Right cardiac atrium (tissue), 5 donors: Measurements from ENCODE around the gene DPEP1. TPM values are rescaled to one million over a fixed set of nuclear protein-coding genes. Genes with fewer than 3 reads are reported as not detected.

Experiments used
- ATAC-seq, 2 donors: fragments of 200-7000 bp; cut with Tn5 transposase; one replicate each; pipeline versions ENCODE4 v1.8.0 to v1.9.1; 2020; ENCODE audit warnings: moderate library complexity in 2 of 2, mild to moderate bottlenecking in 1 of 2
- DNase-seq, 3 donors: peaks; one replicate each; pipeline ENCODE4 v3.0.0-alpha.2; 2020
- H3K27ac ChIP-seq: one replicate; pipeline ENCODE4 v1.5.1; 2013; ENCODE audit warnings: mild to moderate bottlenecking, low read length, control low read depth, moderate library complexity
- H3K27me3 ChIP-seq: one replicate; pipeline ENCODE4 v1.6.1; 2013; ENCODE audit not compliant: control insufficient read depth, insufficient read depth
- H3K4me1 ChIP-seq: one replicate; pipeline ENCODE4 v1.6.1; 2013; ENCODE audit warnings: low read length; ENCODE audit not compliant: control insufficient read depth, insufficient read depth
- H3K4me3 ChIP-seq: one replicate; pipeline ENCODE4 v1.5.1; 2013; ENCODE audit warnings: low read length, control low read depth
- H3K9me3 ChIP-seq: one replicate; pipeline ENCODE4 v1.6.1; 2013; ENCODE audit warnings: low read length; ENCODE audit not compliant: control insufficient read depth
- WGBS: extraction: QIAGEN DNeasy Blood & Tissue Kit; methylation state at CpG from one replicate; pipeline ENCODE4 v1.1.7; 2013; 5-methylcytosine and 5-hydroxymethylcytosine counted together
- intact Hi-C, 4 donors: fragments of 100-400 bp; cut with DNase I; formaldehyde crosslinking; loops; one replicate each; pipeline versions ENCODE4 v1.11.0 to v1.14.0; 2022 to 2023
- polyA plus RNA-seq: library from polyadenylated mRNA; stranded (reverse); fragments of 200-250 nt; gene quantifications from one replicate; pipeline ENCODE4 v1.2.3, GENCODE V29; 2013
- total RNA-seq, 4 donors: library from RNA; stranded (reverse); fragmentation: NEBNext Ultra II Directional; extraction: Animal tissue kit (Norgen Biotek cat#: 25700); gene quantifications; one replicate each; pipeline ENCODE4 v1.2.1, GENCODE V29; 2021
- donor health status: healthy with polysubstance abuse.
- donor health status: DM: no; HTN: yes; CAD: no.
- donor health status: DM: no; HTN: no; CAD: no.
- donor health status: DM: no; HTN: yes; CAD: no; lungs with severe emphysema.
- donor health status: DM: yes; HTN: yes; CAD: no.

Gene DPEP1
- total and polyA plus RNA-seq, 5 donors, result 0.18 to 0.53 (median 0.31) TPM; not detected in 2

GRCh38 chr16:89589241-89589926, 24.1 kb upstream of the DPEP1 start:
- H3K27me3 ChIP-seq, result no peaks in the 10 kb centered on the region
- H3K4me3 ChIP-seq, result no peak overlapping the region
- WGBS, result 91% methylated on average over 21 of the region's 21 CpGs
- DNase-seq (no peak), ATAC-seq (no peak)
- H3K27ac ChIP-seq, result no peak overlapping the region
- H3K4me1 ChIP-seq, result no peaks in the 10 kb centered on the region
- no peaks in the 10 kb centered on the region for H3K9me3 ChIP-seq
- intact Hi-C loops, result no loop called here

DNA sequence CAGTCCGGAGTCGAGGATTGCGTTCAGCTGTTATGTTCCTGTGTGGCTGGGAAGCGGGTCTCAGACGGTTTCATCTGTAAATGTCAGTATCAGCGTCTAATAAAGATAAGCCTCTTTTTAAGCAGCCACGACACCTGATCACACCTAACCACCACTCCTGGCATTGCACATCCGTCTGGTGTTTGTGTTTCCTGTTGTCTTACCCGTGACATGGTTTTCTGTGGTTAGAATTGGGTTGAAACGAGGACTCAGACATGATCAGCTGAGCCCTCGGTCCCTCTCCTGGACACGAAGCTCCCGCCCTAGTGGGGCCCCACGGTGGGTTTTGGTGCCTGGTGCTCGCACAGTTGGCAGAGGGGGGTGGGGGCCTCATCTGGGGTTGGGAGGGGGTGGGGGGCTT, 19.6 kb upstream of the DPEP1 start:
- 78% methylated on average over 15 of the region's 15 CpGs for WGBS
- no peak for ATAC-seq

GRCh38 chr16:89595330-89596060, 17.9 kb upstream of the DPEP1 start:
- H3K27me3 ChIP-seq, result no peaks in the 10 kb centered on the region
- intact Hi-C loops, result no loop called here
- DNase-seq (no peak), ATAC-seq (no peak)
- no peaks in the 10 kb centered on the region for H3K4me1 ChIP-seq
- H3K27ac ChIP-seq, result no peak overlapping the region
- H3K4me3 ChIP-seq, result no peak overlapping the region
- 93% methylated on average over 47 of the region's 47 CpGs for WGBS
- H3K9me3 ChIP-seq, result no peaks in the 10 kb centered on the region

More for the DNA sequence above, 19.6 kb upstream of the DPEP1 start:
- DNase-seq, result no peak
- intact Hi-C loops, result no loop called here
- H3K27ac ChIP-seq, result no peak overlapping the region
- H3K4me1 ChIP-seq, result no peaks in the 10 kb centered on the region
- H3K4me3 ChIP-seq, result no peak overlapping the region
- H3K9me3 ChIP-seq, result no peaks in the 10 kb centered on the region
- H3K27me3 ChIP-seq, result no peaks in the 10 kb centered on the region

GRCh38 chr16:89596061-89596689, 17.3 kb upstream of the DPEP1 start:
- H3K4me3 ChIP-seq, result no peak overlapping the region
- ATAC-seq (peak in 1 of 2 donors; percentile 7), DNase-seq (no peak)
- no peaks in the 10 kb centered on the region for H3K4me1 ChIP-seq
- no peaks in the 10 kb centered on the region for H3K27me3 ChIP-seq
- WGBS, result 84% methylated on average over 25 of the region's 25 CpGs
- H3K27ac ChIP-seq, result no peak overlapping the region
- H3K9me3 ChIP-seq, result no peaks in the 10 kb centered on the region
- intact Hi-C loops, result no loop called here

DNA sequence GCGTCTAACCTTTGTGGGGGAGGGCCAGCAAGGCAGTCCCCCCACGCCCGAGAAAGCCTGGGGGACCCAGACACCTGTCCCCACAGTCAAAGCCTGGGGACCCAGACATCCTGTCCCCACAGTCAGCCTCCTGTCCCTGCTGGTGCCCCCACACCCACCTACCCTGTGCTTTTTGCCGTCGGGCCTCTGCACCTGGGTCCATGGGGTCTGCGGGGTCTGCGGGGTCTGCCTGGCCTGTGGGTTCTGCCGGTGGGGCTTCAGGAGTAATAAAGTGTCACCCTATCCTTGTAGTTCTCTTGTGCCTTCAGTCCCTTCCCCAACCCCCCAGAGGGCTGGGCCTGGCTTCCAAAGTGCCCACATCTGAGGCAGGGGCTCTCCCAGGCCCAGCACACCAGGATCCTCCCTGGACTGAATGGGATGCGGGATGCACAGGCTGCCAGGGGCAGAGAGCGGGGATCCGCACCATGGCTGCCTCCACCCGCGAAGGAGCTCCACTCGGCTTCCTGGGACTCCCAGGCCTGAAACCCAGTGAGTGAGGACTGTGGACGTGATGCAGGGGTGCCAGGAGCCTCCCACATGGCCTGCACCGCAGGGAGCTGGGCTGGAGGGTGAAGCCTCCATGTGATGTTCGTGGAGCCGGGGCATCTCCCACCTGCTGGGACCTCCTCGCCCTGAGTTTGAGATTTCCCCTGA, 16.3 kb upstream of the DPEP1 start:
- no peaks in the 10 kb centered on the region for H3K27me3 ChIP-seq
- no peak for DNase-seq
- intact Hi-C loops, result no loop called here
- no peaks in the 10 kb centered on the region for H3K4me1 ChIP-seq
- WGBS, result 85% methylated on average over 19 of the region's 19 CpGs
- H3K9me3 ChIP-seq, result no peaks in the 10 kb centered on the region
- no peak overlapping the region for H3K4me3 ChIP-seq
- H3K27ac ChIP-seq, result no peak overlapping the region
- no peak for ATAC-seq

- intact Hi-C loops, result no loop called here
- Histone ChIP-seq H3K27me3 (no peaks in the 10 kb centered on the region), H3K27ac (no peak overlapping the region), H3K4me3 (no peak overlapping the region), H3K4me1 (no peaks in the 10 kb centered on the region), H3K9me3 (no peaks in the 10 kb centered on the region)
- WGBS, result 66% methylated on average over 14 of the region's 14 CpGs
- DNase-seq (no peak), ATAC-seq (no peak)
Measured at GRCh38 chr16:89598199-89598598, 15.2 kb upstream of the DPEP1 start.

DNA sequence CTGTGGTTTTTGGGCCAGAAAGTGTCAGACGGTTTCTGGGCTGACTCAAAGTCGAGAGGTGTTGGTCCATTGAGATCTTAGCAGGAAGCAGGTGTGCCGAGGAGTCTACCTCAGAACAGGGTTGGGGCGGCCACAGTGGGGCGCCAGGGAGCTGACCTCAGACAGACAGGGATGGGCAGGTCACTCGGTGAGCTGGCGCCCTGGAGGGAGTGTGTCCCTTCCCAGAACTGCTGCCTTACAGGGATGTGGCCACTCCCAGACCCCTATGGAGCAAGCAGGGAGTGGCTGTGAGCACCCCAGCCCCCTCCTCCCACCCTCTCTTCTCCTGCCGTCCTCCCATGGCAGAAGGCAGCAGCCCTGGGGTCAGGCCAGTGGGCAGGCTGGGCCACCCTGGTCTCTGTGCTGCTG, 14.0 kb upstream of the DPEP1 start:
- Histone ChIP-seq H3K4me1 (no peaks in the 10 kb centered on the region), H3K9me3 (no peaks in the 10 kb centered on the region), H3K27ac (no peak overlapping the region), H3K27me3 (no peaks in the 10 kb centered on the region), H3K4me3 (no peak overlapping the region)
- no peak for DNase-seq
- 46% methylated on average over 8 of the region's 8 CpGs for WGBS
- ATAC-seq, result no peak
- intact Hi-C loops, result no loop called here

GRCh38 chr16:89599902-89600301, 13.5 kb upstream of the DPEP1 start:
- H3K4me3 ChIP-seq, result no peak overlapping the region
- H3K4me1 ChIP-seq, result no peaks in the 10 kb centered on the region
- H3K9me3 ChIP-seq, result no peaks in the 10 kb centered on the region
- 84% methylated on average over 10 of the region's 10 CpGs for WGBS
- DNase-seq (no peak), ATAC-seq (no peak)
- intact Hi-C loops, result no loop called here
- no peaks in the 10 kb centered on the region for H3K27me3 ChIP-seq
- no peak overlapping the region for H3K27ac ChIP-seq

DNA sequence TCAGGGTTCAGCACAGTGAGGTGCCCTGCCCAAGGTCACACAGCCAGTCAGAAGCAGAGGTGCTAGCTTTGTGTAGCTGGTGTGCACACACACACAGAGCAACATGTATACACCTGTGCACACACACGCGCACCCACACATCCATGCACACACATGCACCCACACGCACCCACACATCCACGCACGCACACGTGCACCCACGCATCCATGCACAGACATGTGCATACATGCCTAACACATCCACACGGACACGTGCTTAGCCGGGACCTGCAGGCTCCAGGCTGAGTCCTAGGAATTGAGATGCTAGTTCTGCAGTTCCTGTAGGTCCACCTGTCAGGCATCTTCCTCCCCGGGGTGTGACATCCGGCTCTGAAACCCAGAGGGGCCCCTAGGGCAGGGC, 13.0 kb upstream of the DPEP1 start:
- no peak for ATAC-seq
- Histone ChIP-seq H3K9me3 (no peaks in the 10 kb centered on the region), H3K4me1 (no peaks in the 10 kb centered on the region), H3K4me3 (no peak overlapping the region), H3K27ac (no peak overlapping the region), H3K27me3 (no peaks in the 10 kb centered on the region)
- peak in 1 of 3 donors; percentile 16 for DNase-seq
- intact Hi-C loops, result no loop called here
- 82% methylated on average over 12 of the region's 12 CpGs for WGBS

DNA sequence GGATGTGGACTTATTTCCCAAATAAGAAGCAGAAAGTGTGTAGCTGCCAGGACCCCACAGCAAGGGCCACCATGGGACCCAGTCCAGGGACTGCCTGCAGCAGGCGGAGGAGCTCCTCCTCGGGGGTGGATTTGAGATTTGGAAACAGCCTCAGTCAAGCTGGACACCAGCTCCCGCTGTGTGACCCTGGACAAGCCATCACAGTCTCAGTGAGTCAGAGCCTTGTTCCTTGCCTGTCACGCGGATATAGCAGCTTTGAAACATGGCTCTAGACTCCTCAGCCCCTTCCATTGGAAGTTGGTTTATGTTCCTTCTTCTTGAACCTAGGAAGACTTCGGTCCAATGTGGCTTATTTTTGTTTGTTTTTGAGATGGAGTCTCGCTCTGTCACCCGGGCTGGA, 12.5 kb upstream of the DPEP1 start:
- ATAC-seq (no peak), DNase-seq (no peak)
- intact Hi-C loops, result no loop called here
- WGBS, result 77% methylated on average over 8 of the region's 8 CpGs
- no peaks in the 10 kb centered on the region for H3K9me3 ChIP-seq
- no peak overlapping the region for H3K27ac ChIP-seq
- H3K4me1 ChIP-seq, result no peaks in the 10 kb centered on the region
- no peaks in the 10 kb centered on the region for H3K27me3 ChIP-seq
- no peak overlapping the region for H3K4me3 ChIP-seq

DNA sequence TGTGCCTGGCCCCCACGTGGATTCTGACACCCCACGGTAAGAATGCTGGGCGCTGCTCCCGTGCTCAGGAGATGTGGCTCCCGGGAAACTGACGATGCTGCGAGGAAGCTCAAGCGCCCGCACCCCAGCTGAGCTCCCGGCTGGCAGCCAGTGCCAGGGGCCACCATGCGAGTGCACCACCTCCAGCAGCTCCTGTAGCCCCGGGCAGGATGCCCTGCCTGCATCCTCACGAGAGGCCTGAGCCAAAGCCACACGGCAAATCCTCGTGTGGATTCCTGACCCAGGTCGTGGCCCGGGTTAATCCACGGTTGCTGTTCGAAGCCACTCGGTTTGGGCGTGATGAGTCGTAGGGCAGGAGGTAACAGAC, 11.6 kb upstream of the DPEP1 start:
- DNase-seq (no peak), ATAC-seq (no peak)
- Histone ChIP-seq H3K27me3 (no peaks in the 10 kb centered on the region), H3K27ac (no peak overlapping the region), H3K4me1 (no peaks in the 10 kb centered on the region), H3K9me3 (no peaks in the 10 kb centered on the region), H3K4me3 (no peak overlapping the region)
- 55% methylated on average over 22 of the region's 22 CpGs for whole genome bisulfite sequencing
- intact Hi-C loops, result no loop called here
